T-helper 9 cell (primary cell): ENCODE results near the gene AMPD3.

Experiments
- DNase-seq: peaks from one replicate; pipeline ENCODE4 v3.0.0-alpha.2; 2020

AMPD3 gene

GRCh38 chr11:10506008-10506370, 50.9 kb downstream of the AMPD3 start:
- no peak for DNase-seq

GRCh38 chr11:10511181-10511621, 56.1 kb downstream of the AMPD3 start:
- no peak for DNase-seq

- DNase-seq: no peak
Measured at GRCh38 chr11:10514202-10514601, 59.1 kb downstream of the AMPD3 start.

GRCh38 chr11:10514709-10515108, 59.6 kb downstream of the AMPD3 start:
- no peak for DNase-seq

- no peak for DNase-seq
Measured at GRCh38 chr11:10515418-10515817, 60.4 kb downstream of the AMPD3 start.

- DNase-seq: no peak
Measured at GRCh38 chr11:10518123-10518522, 63.1 kb downstream of the AMPD3 start.

- DNase-seq: no peak
Measured at GRCh38 chr11:10518891-10519290, 63.8 kb downstream of the AMPD3 start.

GRCh38 chr11:10519630-10520029, 64.6 kb downstream of the AMPD3 start:
- DNase-seq: no peak

GRCh38 chr11:10520562-10520961, 65.5 kb downstream of the AMPD3 start:
- DNase-seq: no peak

- DNase-seq: no peak
Measured at GRCh38 chr11:10522276-10522675, 67.2 kb downstream of the AMPD3 start.

- no peak for DNase-seq
Measured at GRCh38 chr11:10522921-10523320, 67.9 kb downstream of the AMPD3 start.

GRCh38 chr11:10524471-10524870, 69.4 kb downstream of the AMPD3 start:
- no peak for DNase-seq

- no peak for DNase-seq
Measured at GRCh38 chr11:10526974-10527918, 72.2 kb downstream of the AMPD3 start.

GRCh38 chr11:10528121-10528520, 73.1 kb downstream of the AMPD3 start:
- DNase-seq: no peak

- no peak for DNase-seq
Measured at GRCh38 chr11:10529279-10529678, 74.2 kb downstream of the AMPD3 start.

GRCh38 chr11:10532526-10532925, 77.5 kb downstream of the AMPD3 start:
- no peak for DNase-seq

- no peak for DNase-seq
Measured at GRCh38 chr11:10533323-10533722, 78.3 kb downstream of the AMPD3 start.

GRCh38 chr11:10534316-10534715, 79.3 kb downstream of the AMPD3 start:
- DNase-seq: no peak

- no peak for DNase-seq
Measured at GRCh38 chr11:10537600-10537999, 82.5 kb downstream of the AMPD3 start.

GRCh38 chr11:10538924-10539323, 83.9 kb downstream of the AMPD3 start:
- no peak for DNase-seq

- no peak for DNase-seq
Measured at GRCh38 chr11:10539339-10539738, 84.3 kb downstream of the AMPD3 start.

- no peak for DNase-seq
Measured at GRCh38 chr11:10540546-10540914, 85.5 kb downstream of the AMPD3 start.

GRCh38 chr11:10540915-10541560, 86.0 kb downstream of the AMPD3 start, which contains the start of gene RNF141:
TSS of gene RNF141 (minus strand) at chr11:10541187. CDS start at chr11:10534158, 7,029 bp downstream.
- peak; percentile 95 for DNase-seq

- DNase-seq: no peak
Measured at GRCh38 chr11:10541561-10541930, 86.5 kb downstream of the AMPD3 start.
